Adrenal gland (tissue), 12 donors: ENCODE data around the gene SLC22A24. TPM values are rescaled to one million over a fixed set of nuclear protein-coding genes. Genes with fewer than 3 reads are reported as not detected.

ENCODE experiments used
- DNase-seq, 7 donors: peaks; one replicate each; pipeline ENCODE4 v3.0.0-alpha.2; 2019 to 2020
- H3K27ac ChIP-seq, 5 donors: fragments of 200-600 bp; sonication (generic) in 4 of 5; 1 replicate in 3 of 5; 2 replicates in 2 of 5; pipeline versions ENCODE4 v1.5.1 to v1.8.0; 2016 to 2020; ENCODE audit warnings: mild to moderate bottlenecking in 1 of 5
- H3K27me3 ChIP-seq: fragments of 200-600 bp; 2 replicates; pipeline ENCODE4 v1.8.0; 2021
- H3K36me3 ChIP-seq, 2 donors: fragments of 200-600 bp; replicated peaks in 1 of 2; 1 replicate in 1 of 2; 2 replicates in 1 of 2; pipeline versions ENCODE4 v1.5.1 to v1.8.0; 2018 to 2022
- H3K4me1 ChIP-seq, 2 donors: fragments of 200-600 bp; replicated peaks in 1 of 2; 1 replicate in 1 of 2; 2 replicates in 1 of 2; pipeline versions ENCODE4 v1.5.1 to v1.8.0; 2018 to 2021
- H3K4me3 ChIP-seq, 4 donors: fragments of 200-600 bp; sonication (generic) in 3 of 4; one replicate each; pipeline ENCODE4 v1.5.1; 2016 to 2018
- H3K9me3 ChIP-seq, 3 donors: fragments of 200-600 bp; sonication (generic) in 1 of 3; replicated peaks in 1 of 3; 1 replicate in 2 of 3; 2 replicates in 1 of 3; pipeline versions ENCODE4 v1.5.1 to v1.8.0; 2016 to 2021
- POLR2A ChIP-seq, 2 donors: fragments of 450-650 bp; IDR thresholded peaks; one replicate each; pipeline ENCODE4 v1.6.1; 2017; ENCODE audit warnings: antibody characterized with exemption in 2 of 2, mild to moderate bottlenecking in 2 of 2, moderate library complexity in 1 of 2
- WGBS, 4 donors: extraction: QIAGEN DNeasy Blood & Tissue Kit in 2 of 4; methylation state at CpG; one replicate each; pipeline versions ENCODE4 v1.1.5 to v1.1.7; 2013 to 2017; 5-methylcytosine and 5-hydroxymethylcytosine counted together
- intact Hi-C, 2 donors: fragments of 100-400 bp; cut with DNase I; formaldehyde crosslinking; loops; one replicate each; pipeline versions ENCODE4 v1.14.1 to v1.15.0; 2022 to 2023
- polyA plus RNA-seq, 3 donors: library from polyadenylated mRNA; stranded (reverse); fragments of 200-250 nt in 2 of 3; fragments of 350-450 nt in 1 of 3; fragmentation: Illumina TruSeq in 1 of 3; extraction: RNeasy Lipid Tissue Mini Kit (QIAGEN cat#74804) in 1 of 3; gene quantifications; one replicate each; pipeline ENCODE4 v1.2.3, GENCODE V29; 2013 to 2014
- total RNA-seq, 9 donors: library from RNA; depleted of rRNA in 4 of 9; stranded (reverse); fragments of >200 nt in 4 of 9; fragments of 120-200 nt in 1 of 9; fragmentation: NEBNext Ultra II Directional in 1 of 9; extraction: Animal tissue kit (Norgen Biotek cat#: 25700) in 1 of 9; gene quantifications; one replicate each; pipeline versions ENCODE4 v1.1.0 to v1.2.4, GENCODE V29; 2013 to 2023
- TF ChIP-seq, protein P1 (sequence below), 6 experiments: fragments of 450-650 bp in 4 of 6; fragments of 200-600 bp in 2 of 6; sonication (generic) in 1 of 6; IDR thresholded peaks; 1 replicate in 5 of 6; 2 replicates in 1 of 6; pipeline versions ENCODE4 v1.5.1 to v1.8.0; 2016 to 2021; ENCODE audit warnings: antibody characterized with exemption in 6 of 6, mild to moderate bottlenecking in 2 of 6, moderate library complexity in 1 of 6
- donor health status: healthy with polysubstance abuse.
- donor health status: Bipolar disorder and iron deficiency.
- donor health status: DM: yes; HTN: yes; CAD: no.
- donor health status: DM: no; HTN: no; CAD: no.
- donor health status: DM: no; HTN: no; CAD: no.
- donor health status: DM: yes; HTN: yes; CAD: no.

SLC22A24 gene
- total and polyA plus RNA-seq, 12 donors: not detected

DNA sequence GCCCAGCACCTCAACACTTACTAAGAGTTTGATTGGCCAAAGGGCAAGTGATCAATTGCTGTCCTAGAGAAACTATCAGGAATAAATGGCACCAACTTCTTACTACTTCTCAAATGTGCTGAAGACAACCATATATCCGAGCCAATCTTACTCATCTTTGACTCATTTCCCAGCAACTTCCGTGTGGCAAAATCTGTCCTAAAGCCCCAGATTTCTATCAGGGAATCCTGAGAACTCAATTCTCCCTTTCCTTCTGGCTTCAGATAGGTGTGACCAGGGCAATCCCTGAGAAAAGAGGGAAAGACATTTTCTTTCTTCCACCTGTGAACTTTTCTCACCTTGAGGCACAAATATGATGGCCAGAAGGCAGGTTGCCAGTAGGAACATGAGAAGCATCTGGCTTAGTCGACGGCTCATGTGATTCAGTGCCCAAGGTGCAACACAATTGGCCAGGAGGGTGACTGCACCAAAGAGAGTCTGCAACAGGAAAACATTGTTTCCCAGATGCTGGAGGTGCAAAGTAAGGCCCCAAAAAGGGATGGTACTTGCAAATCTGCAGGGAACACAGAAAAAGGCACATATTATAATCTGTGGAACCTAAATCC, 21.8 kb upstream of the SLC22A24 start:
- TF ChIP-seq, protein P1, sequence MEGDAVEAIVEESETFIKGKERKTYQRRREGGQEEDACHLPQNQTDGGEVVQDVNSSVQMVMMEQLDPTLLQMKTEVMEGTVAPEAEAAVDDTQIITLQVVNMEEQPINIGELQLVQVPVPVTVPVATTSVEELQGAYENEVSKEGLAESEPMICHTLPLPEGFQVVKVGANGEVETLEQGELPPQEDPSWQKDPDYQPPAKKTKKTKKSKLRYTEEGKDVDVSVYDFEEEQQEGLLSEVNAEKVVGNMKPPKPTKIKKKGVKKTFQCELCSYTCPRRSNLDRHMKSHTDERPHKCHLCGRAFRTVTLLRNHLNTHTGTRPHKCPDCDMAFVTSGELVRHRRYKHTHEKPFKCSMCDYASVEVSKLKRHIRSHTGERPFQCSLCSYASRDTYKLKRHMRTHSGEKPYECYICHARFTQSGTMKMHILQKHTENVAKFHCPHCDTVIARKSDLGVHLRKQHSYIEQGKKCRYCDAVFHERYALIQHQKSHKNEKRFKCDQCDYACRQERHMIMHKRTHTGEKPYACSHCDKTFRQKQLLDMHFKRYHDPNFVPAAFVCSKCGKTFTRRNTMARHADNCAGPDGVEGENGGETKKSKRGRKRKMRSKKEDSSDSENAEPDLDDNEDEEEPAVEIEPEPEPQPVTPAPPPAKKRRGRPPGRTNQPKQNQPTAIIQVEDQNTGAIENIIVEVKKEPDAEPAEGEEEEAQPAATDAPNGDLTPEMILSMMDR (IDR thresholded peaks at IDR 0.05): no peak
- H3K9me3 ChIP-seq: no peaks in the 10 kb centered on the region
- WGBS, 4 donors: 66 to 79% (median 74%) methylated on average over 4 of the region's 4 CpGs
- DNase-seq: no peak
- no peaks in the 10 kb centered on the region for H3K4me1 ChIP-seq
- no peak overlapping the region for H3K4me3 ChIP-seq
- H3K27ac ChIP-seq: no peak overlapping the region
- intact Hi-C loops: no loop called here
- peaks cover 4% of the 10 kb centered on the region for H3K27me3 ChIP-seq
- H3K36me3 ChIP-seq: no peaks in the 10 kb centered on the region

DNA sequence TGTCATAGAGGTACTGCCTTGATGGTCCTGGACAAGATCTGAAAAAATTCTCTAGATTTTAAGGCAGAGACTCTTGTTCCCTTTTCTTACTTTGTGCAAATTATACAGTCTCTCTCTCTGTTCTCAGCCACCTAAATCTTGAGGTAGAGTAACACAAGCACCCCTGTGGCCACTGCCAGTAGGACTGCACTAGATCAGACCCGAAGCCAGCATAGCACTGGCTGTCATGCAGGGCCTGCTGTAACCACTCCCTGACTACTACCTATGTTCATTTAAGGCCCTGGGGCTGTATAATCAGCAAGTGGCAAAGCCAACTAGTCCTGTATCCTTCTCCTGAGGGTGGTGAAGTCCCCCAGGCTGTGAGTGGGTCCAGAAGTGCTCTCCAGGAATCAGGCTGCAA, 11.8 kb upstream of the SLC22A24 start:
- TF ChIP-seq, protein P1 (IDR thresholded peaks at IDR 0.05): no peak
- no peak for TF ChIP-seq POLR2A (IDR thresholded peaks at IDR 0.05)
- intact Hi-C loops: no loop called here
- Histone ChIP-seq H3K27me3 (no peaks in the 10 kb centered on the region), H3K4me1 (no peaks in the 10 kb centered on the region), H3K36me3 (no peaks in the 10 kb centered on the region), H3K27ac (no peak overlapping the region), H3K9me3 (no peaks in the 10 kb centered on the region), H3K4me3 (no peak overlapping the region)
- 78 to 87% (median 85%) methylated on average over 1 of the region's 1 CpG; no CpG with 5 or more reads in 1 of the 4 donors for WGBS, 4 donors
- no peak for DNase-seq

DNA sequence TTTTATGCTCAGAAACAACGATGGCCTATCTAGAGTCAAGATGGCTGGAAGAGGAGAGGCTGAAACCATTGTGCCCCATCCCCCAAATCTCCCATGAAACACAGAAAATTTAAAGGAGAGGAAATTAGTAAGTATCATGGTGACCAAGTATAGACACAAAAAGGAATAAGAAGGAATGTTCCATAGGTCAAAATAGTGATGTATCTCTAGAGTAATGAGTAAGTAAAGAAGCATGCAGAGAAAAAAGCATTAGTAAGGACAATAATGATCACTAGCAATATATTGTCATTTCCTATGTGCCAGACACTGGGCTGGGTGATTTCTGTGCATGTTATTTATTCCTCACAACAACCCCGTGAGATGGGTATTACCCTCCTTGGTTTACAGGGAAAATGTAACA, 2.6 kb upstream of the SLC22A24 start:
- intact Hi-C loops: no loop called here
- Histone ChIP-seq H3K27ac (no peak overlapping the region), H3K27me3 (no peaks in the 10 kb centered on the region), H3K4me1 (no peaks in the 10 kb centered on the region), H3K9me3 (no peaks in the 10 kb centered on the region), H3K36me3 (no peaks in the 10 kb centered on the region), H3K4me3 (no peak overlapping the region)
- no peak for TF ChIP-seq POLR2A (IDR thresholded peaks at IDR 0.05)
- TF ChIP-seq, protein P1 (IDR thresholded peaks at IDR 0.05): no peak
- 64 to 74% (median 70%) methylated on average over 2 of the region's 2 CpGs for WGBS, 4 donors
- DNase-seq: no peak

DNA sequence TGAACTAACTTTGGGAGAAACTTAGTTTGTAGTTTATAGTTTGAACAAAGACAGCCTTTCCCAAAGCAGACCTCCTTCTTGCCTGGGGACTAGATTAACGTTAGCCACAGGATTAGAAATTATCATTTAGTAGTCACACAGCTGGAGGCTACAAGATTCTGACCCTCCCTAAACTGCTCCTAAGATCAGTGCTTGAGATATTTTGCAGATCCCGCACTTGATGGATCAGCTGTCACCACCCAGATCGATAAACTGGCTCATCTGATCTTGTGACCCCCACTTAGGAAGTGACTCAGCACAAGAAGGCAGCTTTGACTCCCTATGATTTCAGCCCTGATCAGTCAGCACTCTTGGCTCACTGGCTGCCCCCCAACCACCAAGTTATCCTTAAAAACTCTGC, 1.6 kb downstream of the SLC22A24 start:
- TF ChIP-seq, protein P1 (IDR thresholded peaks at IDR 0.05): no peak
- TF ChIP-seq POLR2A (IDR thresholded peaks at IDR 0.05): no peak
- WGBS, 4 donors: 32 to 53% (median 46%) methylated on average over 3 of the region's 3 CpGs
- intact Hi-C loops: no loop called here
- Histone ChIP-seq H3K4me1 (no peaks in the 10 kb centered on the region), H3K4me3 (no peak overlapping the region), H3K36me3 (no peaks in the 10 kb centered on the region), H3K27me3 (no peaks in the 10 kb centered on the region), H3K9me3 (no peaks in the 10 kb centered on the region), H3K27ac (no peak overlapping the region)
- no peak for DNase-seq
